DOHH2 (cell line): ENCODE measurements around the gene ZIM2.

Experiments
- H3F3A ChIP-seq: fragments of 200-600 bp; sonication (generic), shearing (Covaris generic); 2 replicates; pipeline ENCODE4 v1.6.0; 2016; ENCODE audit warnings: antibody characterized with exemption, mild to moderate bottlenecking; ENCODE audit not compliant: control insufficient read depth, insufficient read depth
- H3K27ac ChIP-seq: fragments of 200-600 bp; sonication (generic); 2 replicates; pipeline ENCODE4 v1.5.1; 2014; ENCODE audit warnings: low read depth, mild to moderate bottlenecking, low read length, moderate library complexity
- H3K27me3 ChIP-seq: fragments of 200-600 bp; sonication (generic); 2 replicates; pipeline ENCODE4 v1.6.1; 2014; ENCODE audit warnings: mild to moderate bottlenecking, low read length, mixed read lengths; ENCODE audit not compliant: control insufficient read depth
- H3K36me3 ChIP-seq: fragments of 200-600 bp; sonication (generic); 2 replicates; pipeline ENCODE4 v1.6.1; 2014; ENCODE audit warnings: mild to moderate bottlenecking, low read length, moderate library complexity, mixed read lengths; ENCODE audit not compliant: control insufficient read depth
- H3K4me1 ChIP-seq: fragments of 200-600 bp; sonication (generic); 2 replicates; pipeline ENCODE4 v1.6.1; 2014; ENCODE audit warnings: mild to moderate bottlenecking, low read length, mixed read lengths; ENCODE audit not compliant: control insufficient read depth
- H3K4me2 ChIP-seq: fragments of 200-600 bp; sonication (generic); 2 replicates; pipeline ENCODE4 v1.6.0; 2014; ENCODE audit warnings: mild to moderate bottlenecking, low read length, moderate library complexity
- H3K4me3 ChIP-seq: fragments of 200-600 bp; sonication (generic); 2 replicates; pipeline ENCODE4 v1.5.1; 2014; ENCODE audit warnings: mild to moderate bottlenecking, low read length, mixed read lengths
- H3K79me2 ChIP-seq: fragments of 200-600 bp; sonication (generic); 2 replicates; pipeline ENCODE4 v1.6.1; 2014; ENCODE audit warnings: mild to moderate bottlenecking, low read length, mixed read lengths; ENCODE audit not compliant: control insufficient read depth
- H3K9me2 ChIP-seq: fragments of 200-600 bp; sonication (generic); replicated peaks from 2 replicates; pipeline ENCODE4 v1.6.1; 2014; ENCODE audit warnings: mild to moderate bottlenecking, low read length, mixed read lengths; ENCODE audit not compliant: control insufficient read depth
- H3K9me3 ChIP-seq: fragments of 200-600 bp; sonication (generic); 2 replicates; pipeline ENCODE4 v1.6.1; 2014; ENCODE audit warnings: antibody characterized with exemption, low read length, mixed read lengths; ENCODE audit not compliant: control insufficient read depth, insufficient read depth
- H4K20me1 ChIP-seq: fragments of 200-600 bp; sonication (generic); 2 replicates; pipeline ENCODE4 v1.6.0; 2014; ENCODE audit warnings: low read depth, mild to moderate bottlenecking, antibody characterized with exemption, low read length, moderate library complexity; ENCODE audit not compliant: control insufficient read depth, insufficient read depth
- CTCF ChIP-seq: fragments of 200-600 bp; sonication (generic); IDR thresholded peaks from one replicate; pipeline ENCODE4 v1.5.1; 2014; ENCODE audit warnings: antibody characterized with exemption, mild to moderate bottlenecking, low read depth, low read length; ENCODE audit not compliant: poor library complexity, severe bottlenecking
- EZH2phosphoT487 ChIP-seq: fragments of 200-600 bp; sonication (generic); IDR thresholded peaks from 2 replicates; pipeline ENCODE4 v1.6.1; 2017; ENCODE audit warnings: borderline replicate concordance, mild to moderate bottlenecking, antibody characterized with exemption, low read length, moderate library complexity, mixed read lengths

The ZIM2 gene

GRCh38 chr19:56813531-56813930 lies 27.0 kb downstream of the ZIM2 start:
- no peaks in the 10 kb centered on the region for H4K20me1 ChIP-seq
- H3K4me1 ChIP-seq: no peaks in the 10 kb centered on the region
- peaks cover 15% of the 10 kb centered on the region; the same call in 1 of the 2 replicates for H3K9me3 ChIP-seq
- H3K4me3 ChIP-seq: no peak overlapping the region
- no peak overlapping the region for H3K4me2 ChIP-seq
- H3K27me3 ChIP-seq: no peaks in the 10 kb centered on the region
- H3K79me2 ChIP-seq: no peaks in the 10 kb centered on the region
- H3F3A ChIP-seq: no peaks in the 10 kb centered on the region
- H3K27ac ChIP-seq: no peak overlapping the region
- no peak for TF ChIP-seq EZH2phosphoT487
- no peak for TF ChIP-seq CTCF
- H3K36me3 ChIP-seq: no peaks in the 10 kb centered on the region
- H3K9me2 ChIP-seq: no peaks in the 10 kb centered on the region

GRCh38 chr19:56811480-56811879 lies 29.0 kb downstream of the ZIM2 start:
- no peak overlapping the region for H3K4me2 ChIP-seq
- H3K9me3 ChIP-seq: peaks cover 9% of the 10 kb centered on the region; the same call in 1 of the 2 replicates
- H3K79me2 ChIP-seq: no peaks in the 10 kb centered on the region
- H3F3A ChIP-seq: no peaks in the 10 kb centered on the region
- no peaks in the 10 kb centered on the region for H3K36me3 ChIP-seq
- H3K4me3 ChIP-seq: no peak overlapping the region
- H3K27me3 ChIP-seq: no peaks in the 10 kb centered on the region
- H3K4me1 ChIP-seq: no peaks in the 10 kb centered on the region
- H4K20me1 ChIP-seq: no peaks in the 10 kb centered on the region
- no peak for TF ChIP-seq EZH2phosphoT487
- TF ChIP-seq CTCF: no peak
- no peak overlapping the region for H3K27ac ChIP-seq
- no peaks in the 10 kb centered on the region for H3K9me2 ChIP-seq

GRCh38 chr19:56810260-56810659 lies 30.3 kb downstream of the ZIM2 start:
- no peak overlapping the region for H3K27ac ChIP-seq
- TF ChIP-seq EZH2phosphoT487: no peak
- TF ChIP-seq CTCF: no peak
- H3K9me3 ChIP-seq: peaks cover 5% of the 10 kb centered on the region; the same call in 1 of the 2 replicates

More at GRCh38 chr19:56810260-56810659, 30.3 kb downstream of the ZIM2 start:
- no peaks in the 10 kb centered on the region for H3F3A ChIP-seq
- no peaks in the 10 kb centered on the region for H3K36me3 ChIP-seq
- H3K4me1 ChIP-seq: no peaks in the 10 kb centered on the region
- no peaks in the 10 kb centered on the region for H3K9me2 ChIP-seq
- no peaks in the 10 kb centered on the region for H4K20me1 ChIP-seq
- no peaks in the 10 kb centered on the region for H3K27me3 ChIP-seq
- H3K4me2 ChIP-seq: no peak overlapping the region
- H3K4me3 ChIP-seq: no peak overlapping the region
- H3K79me2 ChIP-seq: no peaks in the 10 kb centered on the region
